COLO668 (cell line): ENCODE measurements around the gene IPO13.

Source experiments
- DNase-seq: peaks from one replicate; lab custom pipeline; 2025; ENCODE audit not compliant: unreplicated experiment; lab: John Stamatoyannopoulos, UW

The IPO13 gene

DNA sequence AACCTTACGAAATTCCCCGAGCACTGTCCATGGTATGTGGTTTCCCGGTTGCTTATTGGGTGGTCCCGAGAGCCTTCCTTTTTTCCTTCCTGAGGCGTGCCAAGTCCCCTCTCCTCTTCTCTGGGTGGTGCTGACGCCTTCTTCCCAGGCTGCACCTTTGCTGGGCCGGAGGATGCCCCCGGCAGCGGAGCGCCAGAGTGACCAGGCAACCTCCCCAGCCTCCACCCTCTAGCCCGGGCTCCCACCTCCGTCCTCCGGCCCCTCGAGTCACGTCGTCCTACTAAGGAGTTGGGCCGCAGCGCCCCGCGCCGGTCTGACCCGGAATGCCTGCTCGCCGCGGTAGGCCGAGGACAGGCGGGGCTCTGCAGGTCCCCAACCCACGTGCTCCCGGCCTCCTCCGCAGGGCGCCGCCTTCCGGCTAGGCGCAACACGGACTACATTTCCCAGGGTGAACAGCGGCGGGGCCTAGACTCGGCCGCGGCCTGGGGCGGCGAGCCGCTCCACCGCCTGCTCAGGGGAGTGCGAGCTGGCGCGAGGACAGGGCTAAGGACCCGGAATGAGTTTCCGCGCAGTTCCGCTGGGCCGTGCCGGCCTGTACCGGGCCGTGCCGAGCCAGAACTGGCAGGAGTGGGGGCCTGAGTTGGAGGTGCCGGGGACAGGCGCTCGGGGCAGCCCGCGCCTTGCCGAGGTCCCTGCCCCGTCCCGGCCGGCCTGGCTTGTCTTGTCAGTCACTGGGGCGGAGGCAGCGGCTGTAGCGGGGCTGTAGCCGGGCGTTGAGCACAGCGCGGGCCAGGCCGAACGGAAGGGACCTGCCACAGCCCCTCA is at the start of gene IPO13:
Gene IPO13 (plus strand): TSS at position 715 of the 825 bp plus-strand sequence. CDS start 651 bp downstream, outside the sequence.
- DNase-seq, result peak; percentile 100

DNA sequence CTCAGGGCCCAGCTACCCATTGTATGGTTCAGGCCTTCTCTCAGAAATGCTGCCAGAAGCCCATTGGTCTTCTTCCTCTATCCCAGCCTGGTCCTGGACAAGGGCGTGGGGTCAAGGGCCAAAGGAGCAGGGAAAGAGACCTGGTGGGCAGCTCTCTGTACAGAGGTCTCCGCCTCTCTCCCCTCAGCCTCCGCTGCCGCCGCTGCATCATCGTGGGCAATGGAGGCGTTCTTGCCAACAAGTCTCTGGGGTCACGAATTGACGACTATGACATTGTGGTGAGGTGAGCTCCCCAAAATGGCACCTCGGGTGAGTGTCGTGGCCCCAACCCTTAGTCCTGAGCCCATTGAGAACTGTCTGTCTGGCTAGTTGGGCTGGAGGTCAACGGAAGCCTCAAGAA is 47.8 kb upstream of the IPO13 start:
- no peak for DNase-seq

DNA sequence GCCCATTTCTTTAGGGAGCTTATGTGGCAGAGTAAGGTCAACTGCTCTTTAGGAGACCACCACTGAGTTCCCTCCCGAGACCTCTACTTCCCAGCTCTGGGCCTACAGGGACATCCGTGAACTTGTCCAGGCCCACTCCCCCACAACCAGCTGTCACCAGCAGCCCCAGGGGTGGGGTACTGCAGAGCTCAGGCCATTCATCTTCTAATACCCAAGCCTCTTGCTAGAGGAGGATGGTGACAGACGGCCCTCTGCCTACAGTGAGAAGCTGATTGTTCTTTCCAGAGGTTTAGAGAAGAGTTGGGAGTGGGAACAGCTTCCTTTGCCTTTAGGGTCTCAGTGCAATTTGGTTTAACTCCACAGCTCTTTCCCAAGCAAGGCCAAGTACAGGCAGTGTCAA is 46.4 kb upstream of the IPO13 start:
- DNase-seq, result no peak

DNA sequence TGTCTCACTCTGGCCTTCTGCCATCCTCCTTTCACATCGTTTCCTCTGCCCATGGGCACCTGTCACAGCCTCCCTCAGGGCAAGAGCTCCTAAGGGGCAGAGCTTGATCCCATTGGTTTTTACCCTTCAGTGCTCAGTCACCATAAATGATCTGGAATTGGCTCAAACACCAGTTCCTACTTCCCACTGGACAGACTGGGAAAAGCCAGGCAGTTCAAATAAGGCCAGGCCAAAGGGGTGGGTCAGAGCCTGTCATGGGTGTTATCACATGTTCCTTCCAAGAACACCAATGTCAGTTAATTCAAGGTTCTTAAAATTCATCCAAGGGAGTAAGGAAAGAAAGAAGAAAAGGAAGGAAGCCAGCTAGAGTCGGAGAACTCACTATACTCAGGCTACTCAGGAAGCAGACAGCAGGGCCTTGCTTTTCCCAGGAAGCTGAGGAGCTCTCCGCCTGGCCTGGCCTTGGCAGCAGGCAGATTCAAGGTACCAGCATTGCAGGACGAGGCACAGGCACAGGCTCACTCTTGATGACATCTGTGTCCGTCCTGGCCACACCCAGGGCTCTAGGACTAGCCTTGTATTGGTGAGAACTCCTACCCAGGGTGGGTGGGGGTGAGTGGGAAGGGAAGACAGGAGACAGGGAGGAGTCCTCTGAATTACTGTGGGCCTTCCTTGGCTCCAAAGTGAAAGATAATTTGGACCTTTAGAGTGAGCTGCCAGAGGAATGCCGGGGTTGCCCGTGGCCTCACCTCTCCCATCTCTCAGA is 45.4 kb upstream of the IPO13 start:
- no peak for DNase-seq

- DNase-seq, result peak; percentile 31
Measured at GRCh38 chr1:43902058-43902831, 44.5 kb upstream of the IPO13 start.

DNA sequence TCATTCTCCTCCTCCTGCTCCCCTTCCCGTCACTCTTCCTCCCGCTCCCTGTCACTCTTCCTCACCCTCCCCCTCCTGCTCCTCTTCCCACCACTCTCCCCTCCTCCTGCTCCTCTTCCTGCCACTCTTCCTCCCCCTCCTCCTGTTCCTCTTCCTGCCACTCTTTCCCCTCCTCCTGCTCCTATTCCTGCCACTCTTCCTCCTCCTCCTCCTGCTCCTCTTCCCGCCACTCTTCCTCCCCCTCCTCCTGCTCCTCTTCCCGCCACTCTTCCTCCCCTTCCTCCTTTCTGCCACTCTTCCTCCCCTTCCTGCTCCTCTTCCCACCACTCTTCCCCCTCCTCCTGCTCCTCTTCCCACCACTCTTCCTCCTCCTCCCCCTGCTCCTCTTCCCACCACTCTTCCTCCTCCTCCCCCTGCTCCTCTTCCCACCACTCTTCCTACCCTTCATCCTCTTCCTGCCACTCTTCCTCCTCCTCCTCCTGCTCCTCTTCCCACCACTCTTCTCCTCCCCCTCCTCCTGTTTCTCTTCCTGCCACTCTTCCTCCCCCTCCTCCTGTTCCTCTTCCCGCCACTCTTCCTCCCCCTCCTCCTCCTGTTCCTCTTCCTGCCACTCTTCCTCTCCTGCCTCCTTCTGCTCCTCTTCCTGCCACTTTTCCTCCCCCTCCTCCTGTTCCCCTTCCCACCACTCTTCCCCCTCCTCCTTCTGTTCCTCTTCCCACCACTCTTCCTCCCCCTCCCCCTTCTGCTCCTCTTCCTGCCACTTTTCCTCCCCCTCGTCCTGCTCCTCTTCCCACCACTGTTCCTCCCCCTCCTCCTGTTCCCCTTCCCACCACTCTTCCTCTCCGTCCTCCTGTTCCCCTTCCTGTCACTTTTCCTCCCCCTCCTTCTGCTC is 41.8 kb upstream of the IPO13 start:
- DNase-seq, result no peak

GRCh38 chr1:43908226-43908625 is 38.5 kb upstream of the IPO13 start:
- DNase-seq, result no peak

- no peak for DNase-seq
Measured at GRCh38 chr1:43908858-43909257, 37.9 kb upstream of the IPO13 start.

GRCh38 chr1:43910343-43910742 is 36.4 kb upstream of the IPO13 start:
- no peak for DNase-seq

DNA sequence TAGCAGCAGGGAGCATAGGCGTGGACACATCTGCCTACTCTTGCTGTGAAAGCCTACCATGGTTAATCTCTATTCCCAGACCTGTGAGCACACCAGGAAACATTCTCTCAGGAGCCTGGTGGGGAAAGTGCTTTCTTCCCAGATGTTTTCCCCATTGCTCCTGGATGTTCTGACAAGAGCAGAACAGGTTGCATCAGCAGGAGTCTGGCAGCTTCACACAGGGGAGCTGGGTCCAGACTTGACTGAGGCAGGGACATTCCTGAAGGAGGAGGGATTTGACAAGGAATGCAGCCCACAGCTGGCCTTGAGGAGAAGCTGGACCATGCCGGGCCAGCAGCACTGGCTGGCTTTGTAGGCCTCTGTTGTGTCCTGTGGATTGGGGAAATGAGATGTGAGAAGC is 34.1 kb upstream of the IPO13 start:
- DNase-seq, result no peak

- no peak for DNase-seq
Measured at GRCh38 chr1:43913051-43913501, 33.7 kb upstream of the IPO13 start.

GRCh38 chr1:43913666-43914360 is 32.9 kb upstream of the IPO13 start:
- no peak for DNase-seq

DNA sequence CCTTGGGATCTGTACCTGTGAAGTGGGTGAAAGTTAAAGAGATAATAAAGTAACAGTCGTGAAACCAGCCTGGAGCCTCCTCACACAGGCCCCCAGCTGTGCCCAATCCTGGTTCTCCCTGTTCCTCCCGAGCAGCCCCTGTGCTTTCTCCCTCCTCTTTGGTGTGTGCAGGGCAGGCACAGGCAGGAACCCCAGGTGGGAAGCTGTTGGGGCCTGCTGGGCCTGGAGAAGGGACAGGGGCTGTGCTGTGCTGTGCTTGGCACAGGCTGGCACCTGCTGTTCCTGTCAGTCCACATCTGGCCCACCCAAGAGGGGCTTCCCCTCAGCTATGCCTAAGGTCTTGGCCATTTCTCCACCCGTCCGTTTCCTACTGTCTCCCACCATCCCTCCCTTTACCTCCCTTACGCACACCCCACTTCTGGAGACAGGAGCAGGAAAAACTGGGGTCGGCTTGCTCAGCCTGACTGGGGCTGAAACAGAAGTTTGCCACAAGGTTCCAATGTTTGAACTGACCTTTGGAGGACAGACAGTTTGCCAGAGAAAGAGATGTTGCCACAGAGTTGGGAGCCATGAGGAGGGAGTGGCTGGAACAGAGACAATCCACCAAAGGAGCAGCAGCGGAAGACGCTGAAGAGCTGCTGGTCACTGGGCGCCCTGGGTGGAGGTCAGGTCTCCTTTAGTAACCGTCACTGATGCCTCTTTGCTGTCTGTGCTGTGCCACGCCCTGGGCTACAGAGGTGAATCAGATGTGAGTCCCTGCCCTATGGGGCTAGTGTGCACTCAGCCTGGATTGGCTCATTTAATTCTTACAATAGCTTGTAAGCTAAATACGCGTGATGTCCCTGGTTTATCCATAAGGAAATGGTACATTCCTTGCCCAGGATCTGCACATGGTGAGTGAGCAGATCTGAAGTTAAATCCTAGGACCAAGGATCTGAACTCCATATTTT is 31.9 kb upstream of the IPO13 start:
- no peak for DNase-seq

- no peak for DNase-seq
Measured at GRCh38 chr1:43919906-43920305, 26.8 kb upstream of the IPO13 start.

DNA sequence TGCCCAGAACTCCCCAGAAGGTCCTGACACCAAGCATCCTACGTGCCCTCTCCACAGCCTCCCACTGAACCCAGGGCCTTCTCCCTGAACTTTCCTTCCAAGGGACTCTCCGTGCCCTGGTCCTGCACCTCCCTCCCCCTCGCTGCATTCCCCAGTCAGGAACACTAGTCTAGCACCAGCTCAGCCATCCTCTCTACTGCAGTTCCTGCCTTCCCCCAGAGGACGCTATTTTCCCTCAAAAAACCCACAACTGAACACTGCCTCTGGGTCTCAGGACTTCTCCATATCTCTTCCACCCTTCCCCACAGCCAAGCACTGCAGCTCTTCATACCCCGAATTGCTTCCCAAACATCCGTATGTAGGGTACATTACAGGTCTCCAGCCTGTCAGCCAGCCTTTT is 25.7 kb upstream of the IPO13 start:
- DNase-seq, result no peak

GRCh38 chr1:43924516-43924915 is 22.2 kb upstream of the IPO13 start:
- DNase-seq, result no peak

DNA sequence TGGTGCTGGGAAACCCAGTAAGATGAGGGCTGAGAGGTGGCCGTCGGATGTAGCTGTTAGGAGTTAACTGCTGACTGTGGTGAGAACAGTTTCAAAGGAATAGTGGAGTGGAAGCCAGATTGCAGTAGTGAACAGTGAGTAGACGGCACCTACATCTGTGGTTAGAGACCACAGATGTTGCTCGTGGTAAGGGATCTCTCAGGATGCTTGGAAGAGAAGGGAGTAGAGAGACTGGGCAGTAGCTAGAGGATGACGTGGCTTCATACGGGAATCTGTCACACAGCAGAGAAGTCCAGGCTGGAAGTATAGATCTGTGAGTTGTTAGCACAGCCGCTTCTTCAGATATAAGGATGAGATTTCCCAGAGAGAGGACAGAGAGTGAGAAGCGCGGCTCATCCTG is 20.9 kb upstream of the IPO13 start:
- DNase-seq, result no peak

DNA sequence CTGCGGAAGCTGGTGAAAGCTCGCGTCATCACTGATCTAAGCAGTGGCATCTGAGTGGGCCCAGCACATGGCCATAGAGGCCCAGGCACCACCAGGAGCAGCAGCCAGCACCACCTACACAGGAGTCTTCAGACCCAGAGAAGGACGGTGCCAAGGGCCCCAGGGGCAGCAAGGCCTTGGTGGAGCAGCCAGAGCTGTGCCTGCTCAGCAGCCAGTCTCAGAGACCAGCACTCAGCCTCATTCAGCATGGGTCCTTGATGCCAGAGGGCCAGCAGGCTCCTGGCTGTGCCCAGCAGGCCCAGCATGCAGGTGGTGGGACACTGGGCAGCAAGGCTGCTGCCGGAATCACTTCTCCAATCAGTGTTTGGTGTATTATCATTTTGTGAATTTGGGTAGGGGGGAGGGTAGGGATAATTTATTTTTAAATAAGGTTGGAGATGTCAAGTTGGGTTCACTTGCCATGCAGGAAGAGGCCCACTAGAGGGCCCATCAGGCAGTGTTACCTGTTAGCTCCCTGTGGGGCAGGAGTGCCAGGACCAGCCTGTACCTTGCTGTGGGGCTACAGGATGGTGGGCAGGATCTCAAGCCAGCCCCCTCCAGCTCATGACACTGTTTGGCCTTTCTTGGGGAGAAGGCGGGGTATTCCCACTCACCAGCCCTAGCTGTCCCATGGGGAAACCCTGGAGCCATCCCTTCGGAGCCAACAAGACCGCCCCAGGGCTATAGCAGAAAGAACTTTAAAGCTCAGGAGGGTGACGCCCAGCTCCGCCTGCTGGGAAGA is 16.4 kb upstream of the IPO13 start:
- DNase-seq, result peak; percentile 48
